Activated naive CD8-positive, alpha-beta T cell treated with anti-CD3 and anti-CD28 coated beads for 36 hours (primary cell): Measurements from ENCODE around the gene SKAP1. TPM values are rescaled to one million over a fixed set of nuclear protein-coding genes. Genes with fewer than 3 reads are reported as not detected.
"Not testable (repeated sequence)": the region's sequence is repeated elsewhere in the genome, so short reads cannot be mapped to it uniquely, and the experiment has no call there.

Experiments used
- DNase-seq: peaks from one replicate; pipeline ENCODE4 v3.0.0; 2021
- H3K27ac Mint-ChIP-seq: one replicate; pipeline ENCODE4 v1.8.0; 2022; ENCODE audit warnings: mild to moderate bottlenecking, moderate library complexity, mixed read lengths
- H3K27me3 Mint-ChIP-seq: one replicate; pipeline ENCODE4 v1.8.0; 2022; ENCODE audit warnings: mild to moderate bottlenecking, mixed read lengths
- H3K36me3 Mint-ChIP-seq: one replicate; pipeline ENCODE4 v1.8.0; 2021; ENCODE audit warnings: mild to moderate bottlenecking, mixed read lengths
- H3K4me1 Mint-ChIP-seq: one replicate; pipeline ENCODE4 v1.8.0; 2021; ENCODE audit warnings: mixed read lengths
- H3K4me3 Mint-ChIP-seq: one replicate; pipeline ENCODE4 v1.8.0; 2022; ENCODE audit warnings: mild to moderate bottlenecking, moderate library complexity, mixed read lengths
- H3K9me3 Mint-ChIP-seq: one replicate; pipeline ENCODE4 v1.8.0; 2022; ENCODE audit warnings: mixed read lengths
- total RNA-seq, 2 experiments: library from RNA; stranded (reverse); gene quantifications; one replicate each; pipeline ENCODE4 v1.2.3, GENCODE V29; 2021

SKAP1 gene
- total RNA-seq, 2 experiments from 2014 or later, result 54.2 to 55.4 TPM

DNA sequence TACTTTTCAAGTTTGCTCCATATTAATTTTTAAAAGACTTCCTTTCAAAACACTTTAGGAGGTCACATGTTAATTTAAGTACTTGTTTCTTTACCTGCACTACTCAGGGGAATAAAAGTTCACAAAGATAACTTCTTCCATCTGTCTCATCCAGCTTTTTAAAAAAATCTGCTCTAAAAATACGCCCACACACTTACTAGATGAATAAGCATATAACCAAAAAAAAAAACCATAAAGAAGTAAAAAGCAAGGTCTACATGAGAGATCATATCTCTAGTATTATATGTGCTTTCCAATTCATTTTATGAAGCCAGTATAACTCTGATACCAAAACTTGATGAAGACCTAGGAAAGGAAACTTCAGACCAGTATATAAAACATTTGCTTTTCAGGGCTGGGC lies 17.2 kb downstream of the SKAP1 start:
- peaks cover 80% of the 10 kb centered on the region for H3K4me1 Mint-ChIP-seq
- peaks cover 44% of the 10 kb centered on the region for H3K36me3 Mint-ChIP-seq
- DNase-seq, result no peak
- H3K4me3 Mint-ChIP-seq, result peak overlapping the region; percentile 53
- H3K27ac Mint-ChIP-seq, result peak overlapping the region; percentile 82
- H3K9me3 Mint-ChIP-seq, result no peaks in the 10 kb centered on the region
- no peaks in the 10 kb centered on the region for H3K27me3 Mint-ChIP-seq

DNA sequence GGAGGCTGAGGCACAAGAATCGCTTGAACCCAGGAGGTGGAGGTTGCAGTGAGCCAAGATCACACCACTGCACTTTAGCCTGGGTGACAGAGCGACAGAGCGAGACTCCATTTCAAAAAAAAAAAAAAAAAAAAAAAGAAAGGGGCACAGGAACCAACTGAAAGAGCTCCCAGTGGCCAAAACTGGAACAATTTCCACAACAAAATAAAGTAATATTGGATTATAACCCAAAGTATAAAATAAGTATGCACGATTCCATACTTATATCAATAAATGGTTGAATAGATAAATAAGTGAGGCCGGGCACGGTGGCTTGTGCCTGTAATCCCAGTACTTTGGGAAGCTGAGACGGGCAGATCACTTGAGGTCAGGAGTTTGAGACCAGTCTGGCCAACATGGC lies 19.2 kb downstream of the SKAP1 start:
- Mint-ChIP-seq H3K4me1 (peaks cover 76% of the 10 kb centered on the region), H3K27ac (peak overlapping the region; percentile 67)

DNA sequence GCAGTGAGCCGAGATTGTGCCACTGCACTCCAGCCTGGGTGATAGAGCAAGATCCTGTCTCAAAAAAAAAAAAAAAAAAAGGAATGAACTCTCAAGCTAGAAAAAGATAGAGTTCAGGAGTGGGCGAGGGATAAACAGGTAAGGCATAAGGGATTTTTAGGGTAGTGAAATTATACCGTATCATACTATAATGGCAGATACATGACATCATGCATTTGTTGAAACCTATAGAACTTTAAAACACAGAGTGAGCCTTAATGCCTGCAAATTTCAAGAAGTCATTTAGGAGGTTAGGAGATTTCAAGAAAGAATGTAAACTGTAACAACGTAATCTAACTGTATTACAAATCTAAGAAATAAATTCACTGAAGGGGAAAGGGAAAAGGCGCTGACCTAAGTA lies 20.4 kb downstream of the SKAP1 start:
- peaks cover 68% of the 10 kb centered on the region for H3K4me1 Mint-ChIP-seq
- peak overlapping the region; percentile 5 for H3K27ac Mint-ChIP-seq
- H3K9me3 Mint-ChIP-seq, result no peaks in the 10 kb centered on the region

More for the DNA sequence above, 19.2 kb downstream of the SKAP1 start:
- not testable (repeated sequence) for DNase-seq, H3K4me3 Mint-ChIP-seq, H3K27me3 Mint-ChIP-seq, H3K9me3 Mint-ChIP-seq
- peaks cover 47% of the 10 kb centered on the region for H3K36me3 Mint-ChIP-seq

DNA sequence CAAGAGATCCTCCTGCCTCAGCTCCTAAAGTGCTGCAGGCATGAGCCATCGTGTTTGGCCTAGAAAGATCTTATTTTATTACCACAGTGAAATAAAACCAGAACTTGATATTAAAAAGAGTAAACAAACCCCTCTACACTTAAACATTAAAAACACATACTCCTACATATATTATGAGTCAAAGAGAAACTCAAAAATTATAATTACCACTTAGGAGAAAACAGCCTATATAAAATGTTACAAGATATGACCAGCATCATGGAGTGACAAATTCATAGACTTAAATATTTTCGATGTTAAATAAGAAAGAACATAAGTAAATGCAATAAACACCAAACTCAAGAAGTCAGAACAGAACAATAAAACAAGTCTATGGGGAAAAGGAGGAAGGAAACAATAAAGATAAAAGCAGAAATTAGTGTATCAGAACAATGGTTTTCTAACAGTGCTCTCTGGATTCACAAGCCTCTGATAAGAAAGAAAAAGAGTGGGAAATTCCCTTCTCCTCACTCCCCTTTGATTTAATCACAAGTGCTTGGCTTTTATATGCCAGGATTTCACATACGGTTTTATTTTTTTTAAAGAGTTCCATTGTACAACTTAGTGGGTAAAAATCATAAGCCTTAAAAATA lies 23.0 kb downstream of the SKAP1 start:
- Mint-ChIP-seq H3K4me1 (peaks cover 50% of the 10 kb centered on the region), H3K27ac (peak overlapping the region; percentile 87), H3K36me3 (peaks cover 53% of the 10 kb centered on the region), H3K9me3 (peaks cover 2% of the 10 kb centered on the region), H3K27me3 (no peaks in the 10 kb centered on the region), H3K4me3 (no peak overlapping the region)
- no peak for DNase-seq

More for the DNA sequence above, 20.4 kb downstream of the SKAP1 start:
- peaks cover 50% of the 10 kb centered on the region for H3K36me3 Mint-ChIP-seq
- no peak for DNase-seq
- H3K4me3 Mint-ChIP-seq, result no peak overlapping the region
- no peaks in the 10 kb centered on the region for H3K27me3 Mint-ChIP-seq

DNA sequence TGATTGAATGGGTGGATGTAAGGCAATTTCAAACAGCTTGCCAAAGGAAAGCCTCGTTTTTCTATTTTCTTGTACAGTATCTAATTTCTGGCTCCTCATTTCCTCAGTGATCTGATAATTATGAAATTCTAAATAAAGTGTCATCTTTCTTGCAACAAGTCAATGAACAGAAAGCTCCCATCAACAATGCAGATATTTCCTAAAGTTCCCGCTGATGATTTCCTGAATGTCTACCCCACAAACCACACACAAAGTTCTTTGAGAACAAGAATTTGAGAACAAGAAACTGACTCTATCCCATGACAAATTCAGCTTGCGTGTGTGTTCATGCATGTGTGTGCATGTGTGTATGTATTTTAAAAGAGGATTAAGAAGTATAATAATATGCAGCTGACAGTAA lies 35.2 kb downstream of the SKAP1 start:
- no peak for DNase-seq
- Mint-ChIP-seq H3K9me3 (no peaks in the 10 kb centered on the region), H3K27ac (no peak overlapping the region), H3K4me1 (peaks cover 34% of the 10 kb centered on the region), H3K36me3 (peaks cover 34% of the 10 kb centered on the region), H3K27me3 (no peaks in the 10 kb centered on the region), H3K4me3 (no peak overlapping the region)

DNA sequence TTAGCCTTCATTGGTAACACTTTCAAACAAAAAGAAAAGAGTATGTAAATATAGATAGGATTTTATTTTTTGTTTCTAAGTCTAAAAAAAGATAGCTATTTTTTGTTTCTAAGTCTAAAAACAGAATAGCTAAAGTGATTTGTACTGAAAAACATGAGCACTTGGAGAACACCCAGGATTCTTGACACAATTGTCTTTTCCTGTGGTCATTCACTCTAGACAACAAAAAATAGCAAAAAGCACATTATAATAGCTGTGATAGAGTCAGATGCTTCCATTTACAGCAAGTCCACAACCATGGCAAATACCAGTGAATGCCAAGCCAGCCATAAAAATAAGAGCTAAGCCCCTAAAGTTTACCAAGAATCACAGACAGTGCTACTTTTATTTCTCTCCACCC lies 36.7 kb downstream of the SKAP1 start:
- Mint-ChIP-seq H3K9me3 (no peaks in the 10 kb centered on the region), H3K27ac (no peak overlapping the region), H3K4me3 (no peak overlapping the region), H3K36me3 (peaks cover 33% of the 10 kb centered on the region), H3K27me3 (no peaks in the 10 kb centered on the region), H3K4me1 (peaks cover 34% of the 10 kb centered on the region)
- no peak for DNase-seq

DNA sequence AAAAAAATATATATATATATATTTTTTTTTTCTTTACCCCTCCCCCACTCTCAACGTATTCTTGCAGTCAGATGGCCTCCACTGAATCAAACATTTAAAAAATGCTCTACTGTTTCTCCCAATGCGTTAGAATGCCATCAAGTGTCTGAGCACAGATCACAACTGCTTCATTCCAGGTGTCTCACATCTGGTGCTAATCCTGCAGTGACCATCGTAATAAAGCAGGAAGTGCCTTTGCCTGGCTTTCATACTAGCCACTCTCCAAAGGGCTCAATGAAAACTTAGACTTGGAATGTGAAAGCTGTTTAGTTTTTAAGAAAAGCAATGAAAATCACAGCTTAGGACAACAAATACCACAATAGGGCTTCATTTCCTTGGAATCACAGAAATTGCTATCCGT lies 37.2 kb downstream of the SKAP1 start:
- H3K27ac Mint-ChIP-seq, result no peak overlapping the region
- no peaks in the 10 kb centered on the region for H3K27me3 Mint-ChIP-seq
- peaks cover 33% of the 10 kb centered on the region for H3K36me3 Mint-ChIP-seq
- no peaks in the 10 kb centered on the region for H3K9me3 Mint-ChIP-seq
- DNase-seq, result no peak
- H3K4me1 Mint-ChIP-seq, result peaks cover 34% of the 10 kb centered on the region
- no peak overlapping the region for H3K4me3 Mint-ChIP-seq

DNA sequence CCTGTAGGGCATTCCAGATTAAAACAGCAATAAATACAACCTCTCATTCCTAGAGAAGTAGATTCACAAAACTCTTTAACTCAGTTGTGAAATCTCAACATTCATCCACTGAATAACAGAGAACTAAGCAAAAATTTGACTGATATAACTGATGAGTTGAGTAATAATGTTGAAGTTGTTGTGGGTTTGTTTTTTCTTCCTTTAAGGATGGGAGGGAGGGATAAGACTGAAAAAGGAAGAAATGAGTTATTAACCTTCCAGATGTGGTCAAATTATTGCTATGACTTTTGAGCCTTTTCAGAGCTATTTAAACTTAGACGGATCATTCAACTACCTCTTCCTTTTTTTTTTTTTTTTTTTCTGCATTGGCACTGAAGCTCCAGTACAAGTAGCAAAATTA lies 38.6 kb downstream of the SKAP1 start:
- DNase-seq, result no peak
- Mint-ChIP-seq H3K9me3 (no peaks in the 10 kb centered on the region), H3K27ac (no peak overlapping the region), H3K4me3 (no peak overlapping the region), H3K36me3 (peaks cover 42% of the 10 kb centered on the region), H3K27me3 (no peaks in the 10 kb centered on the region), H3K4me1 (peaks cover 39% of the 10 kb centered on the region)

DNA sequence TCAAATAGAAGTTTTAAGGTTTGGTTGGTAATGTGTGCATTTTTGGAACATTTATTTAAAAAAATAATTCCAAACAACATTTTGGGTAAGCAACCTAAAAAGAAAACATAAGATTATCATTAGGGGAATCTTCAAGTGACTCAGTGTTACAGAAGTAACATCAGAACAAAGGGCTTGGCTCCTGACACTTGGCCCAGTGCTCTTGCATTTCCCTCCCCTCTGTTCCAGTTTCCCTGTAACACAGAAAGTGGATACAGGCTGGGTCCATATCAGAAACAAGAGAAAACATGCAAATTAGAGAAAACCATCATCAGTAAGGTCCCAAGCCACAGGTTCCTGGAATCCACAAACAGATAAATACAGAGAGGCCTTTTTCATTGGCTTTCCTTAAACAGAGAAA lies 40.1 kb downstream of the SKAP1 start:
- no peak for DNase-seq
- peaks cover 37% of the 10 kb centered on the region for H3K4me1 Mint-ChIP-seq
- no peaks in the 10 kb centered on the region for H3K27me3 Mint-ChIP-seq
- H3K9me3 Mint-ChIP-seq, result no peaks in the 10 kb centered on the region
- H3K27ac Mint-ChIP-seq, result no peak overlapping the region
- peaks cover 39% of the 10 kb centered on the region for H3K36me3 Mint-ChIP-seq
- H3K4me3 Mint-ChIP-seq, result no peak overlapping the region

DNA sequence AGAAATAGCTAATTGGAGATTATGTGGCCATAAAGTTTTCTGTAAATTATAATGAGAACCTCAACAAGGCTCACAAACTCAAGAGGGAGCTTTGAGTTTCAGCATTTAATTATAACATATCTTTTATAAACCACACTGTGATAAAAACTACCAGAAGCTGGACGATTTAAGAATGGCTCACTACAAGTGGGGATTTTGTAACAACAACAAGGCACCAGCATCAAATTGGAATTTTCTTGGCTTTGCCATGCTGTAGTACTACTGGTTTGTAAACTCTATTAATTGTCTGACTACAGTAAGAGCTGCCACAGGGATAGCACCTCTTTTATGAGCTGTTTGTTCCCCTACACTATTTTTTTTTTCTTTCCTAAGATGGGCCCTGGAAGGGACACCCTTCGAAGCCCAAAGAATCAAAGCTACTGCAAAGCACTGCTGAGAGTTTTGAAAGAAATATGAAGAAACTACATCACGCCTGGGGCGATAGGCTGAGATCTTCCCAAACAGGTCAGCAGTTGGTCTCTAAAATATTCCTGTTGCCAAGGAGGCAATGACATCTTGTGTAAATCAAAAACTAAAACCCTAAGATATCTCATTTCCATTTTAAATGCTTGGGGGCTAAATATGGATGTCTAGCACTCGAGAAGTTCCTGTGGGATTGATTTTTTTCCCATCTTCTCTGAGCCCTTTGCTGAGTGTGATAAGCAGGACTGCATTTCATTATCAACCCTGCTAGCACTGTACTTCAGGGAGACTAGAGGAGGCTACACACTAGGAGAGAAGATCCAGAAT lies 40.9 kb downstream of the SKAP1 start:
- H3K9me3 Mint-ChIP-seq, result no peaks in the 10 kb centered on the region
- no peak overlapping the region for H3K27ac Mint-ChIP-seq
- H3K4me1 Mint-ChIP-seq, result peaks cover 32% of the 10 kb centered on the region
- peaks cover 37% of the 10 kb centered on the region for H3K36me3 Mint-ChIP-seq
- H3K4me3 Mint-ChIP-seq, result no peak overlapping the region
- H3K27me3 Mint-ChIP-seq, result no peaks in the 10 kb centered on the region
- DNase-seq, result no peak

DNA sequence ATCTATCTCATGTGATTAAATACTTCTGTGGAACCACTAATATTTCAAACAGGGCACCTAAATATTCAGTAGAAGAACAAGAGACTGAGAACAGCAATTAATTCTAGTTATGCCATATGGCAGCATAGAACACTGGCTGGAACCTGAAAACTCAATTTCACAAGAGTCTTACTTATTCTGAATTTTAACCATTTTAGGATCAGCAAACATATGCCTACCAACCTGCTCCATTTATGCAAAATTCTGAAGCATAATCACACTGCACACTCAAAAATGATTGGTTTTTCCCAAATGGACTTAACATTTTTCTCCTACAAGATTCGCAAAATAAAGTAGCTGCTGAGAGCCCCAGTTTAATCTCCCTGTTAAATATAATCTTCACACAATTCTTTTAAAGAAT lies 43.2 kb downstream of the SKAP1 start:
- no peaks in the 10 kb centered on the region for H3K9me3 Mint-ChIP-seq
- peaks cover 41% of the 10 kb centered on the region for H3K36me3 Mint-ChIP-seq
- H3K27me3 Mint-ChIP-seq, result no peaks in the 10 kb centered on the region

DNA sequence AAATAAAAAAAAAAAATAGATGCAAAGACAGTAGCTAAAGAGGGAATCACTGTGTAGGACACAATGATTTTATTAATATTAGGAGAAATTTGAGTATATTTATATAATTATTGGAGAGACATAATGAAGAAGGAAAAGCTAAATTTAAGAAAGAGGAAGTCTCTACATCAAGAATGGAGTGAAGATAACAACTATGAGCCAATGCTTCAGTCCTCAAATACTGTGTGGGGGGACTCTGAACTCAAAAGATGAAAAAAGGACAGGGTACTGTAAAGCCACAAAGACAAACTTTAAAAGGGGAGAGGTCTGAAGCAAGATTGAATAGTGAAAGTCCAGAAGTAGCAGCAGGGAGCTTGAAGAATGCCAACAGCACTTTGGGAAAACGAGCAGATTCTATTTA lies 44.7 kb downstream of the SKAP1 start:
- Mint-ChIP-seq H3K36me3 (peaks cover 39% of the 10 kb centered on the region), H3K4me3 (no peak overlapping the region), H3K27me3 (no peaks in the 10 kb centered on the region), H3K27ac (peak overlapping the region; percentile 11), H3K4me1 (peaks cover 19% of the 10 kb centered on the region), H3K9me3 (no peaks in the 10 kb centered on the region)
- no peak for DNase-seq

More for the DNA sequence above, 43.2 kb downstream of the SKAP1 start:
- H3K27ac Mint-ChIP-seq, result no peak overlapping the region
- H3K4me1 Mint-ChIP-seq, result peaks cover 29% of the 10 kb centered on the region
- H3K4me3 Mint-ChIP-seq, result no peak overlapping the region
- DNase-seq, result no peak

DNA sequence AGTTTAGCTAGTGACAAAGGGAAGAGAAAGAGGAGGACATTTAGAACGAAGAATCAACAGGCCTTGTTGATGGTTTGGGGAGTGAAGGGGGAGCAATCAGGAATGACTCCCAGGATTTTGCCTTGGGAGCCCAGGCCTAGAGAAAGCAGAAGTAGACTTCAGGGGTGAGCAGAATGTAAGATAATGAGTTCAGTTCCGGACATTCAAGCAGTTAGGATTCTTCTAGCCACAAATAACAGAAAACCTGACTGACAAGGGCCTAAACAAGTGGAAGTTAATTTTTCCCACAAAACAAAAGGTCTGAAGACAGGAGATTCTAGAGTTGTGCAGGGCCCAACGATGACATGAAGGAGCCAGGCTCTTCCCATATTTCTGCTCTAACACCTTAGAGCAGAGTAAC lies 45.9 kb downstream of the SKAP1 start:
- H3K27ac Mint-ChIP-seq, result no peak overlapping the region
- peaks cover 36% of the 10 kb centered on the region for H3K36me3 Mint-ChIP-seq
- peaks cover 11% of the 10 kb centered on the region for H3K4me1 Mint-ChIP-seq
- H3K27me3 Mint-ChIP-seq, result no peaks in the 10 kb centered on the region
- H3K9me3 Mint-ChIP-seq, result no peaks in the 10 kb centered on the region
- H3K4me3 Mint-ChIP-seq, result no peak overlapping the region
- no peak for DNase-seq

DNA sequence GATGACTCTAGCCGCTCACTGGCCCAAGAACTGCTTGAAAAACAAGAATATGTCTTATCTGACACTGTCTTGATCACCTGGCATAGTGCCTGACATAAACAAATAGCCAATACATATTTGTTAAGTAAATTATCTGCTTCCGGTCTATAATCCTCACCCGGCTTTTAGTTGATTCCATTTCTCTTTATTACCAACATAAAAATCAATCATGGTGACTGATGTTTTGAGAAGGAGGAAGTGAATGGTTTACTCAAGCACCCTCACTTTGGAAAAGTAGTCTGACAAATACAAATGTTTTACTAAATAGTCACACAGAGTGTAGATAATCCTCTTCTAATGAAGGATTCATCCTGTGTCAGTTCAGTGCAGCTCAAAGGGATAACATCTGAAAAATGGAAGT lies 47.0 kb downstream of the SKAP1 start:
- no peaks in the 10 kb centered on the region for H3K9me3 Mint-ChIP-seq
- no peak for DNase-seq
- no peak overlapping the region for H3K27ac Mint-ChIP-seq
- H3K4me3 Mint-ChIP-seq, result no peak overlapping the region
- peaks cover 13% of the 10 kb centered on the region for H3K4me1 Mint-ChIP-seq
- peaks cover 34% of the 10 kb centered on the region for H3K36me3 Mint-ChIP-seq
- H3K27me3 Mint-ChIP-seq, result no peaks in the 10 kb centered on the region

DNA sequence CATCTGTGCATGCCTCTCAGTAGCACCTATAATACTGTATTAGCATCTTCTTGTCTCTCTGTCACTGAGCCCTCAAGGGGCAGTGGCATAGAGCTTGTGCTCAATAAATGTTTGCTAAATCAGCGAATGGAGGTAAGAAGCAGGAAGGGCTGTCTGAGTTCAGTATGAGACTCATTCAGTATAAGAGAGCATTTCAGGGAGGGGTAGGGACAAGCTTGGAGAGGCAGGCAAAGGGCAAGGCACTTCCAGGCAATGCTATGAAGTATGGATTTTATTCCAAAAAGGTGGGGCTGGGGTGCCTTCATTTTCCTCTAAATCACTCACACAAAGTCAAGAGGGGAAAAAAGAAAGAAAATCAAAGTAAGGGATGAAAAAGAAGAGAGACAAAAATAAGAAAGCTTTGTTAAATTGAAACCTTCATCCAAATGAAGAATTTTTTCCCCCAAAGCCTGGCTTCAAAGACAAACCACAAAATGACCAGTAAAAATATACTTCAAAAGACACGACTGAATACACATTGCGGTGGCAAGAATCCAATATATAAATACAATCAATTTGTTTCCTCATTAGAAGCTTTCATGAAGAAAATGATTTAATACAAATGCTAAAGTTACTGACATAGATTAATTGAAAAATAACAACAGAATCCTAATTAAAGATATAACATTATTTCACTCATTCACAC lies 51.2 kb downstream of the SKAP1 start:
- H3K36me3 Mint-ChIP-seq, result peaks cover 22% of the 10 kb centered on the region
- H3K27ac Mint-ChIP-seq, result no peak overlapping the region

More for the DNA sequence above, 51.2 kb downstream of the SKAP1 start:
- Mint-ChIP-seq H3K9me3 (no peaks in the 10 kb centered on the region), H3K4me3 (no peak overlapping the region), H3K4me1 (peaks cover 8% of the 10 kb centered on the region), H3K27me3 (no peaks in the 10 kb centered on the region)
- no peak for DNase-seq
